Caco-2 (cell line): ENCODE results near the gene ST8SIA2. TPM values are rescaled to one million over a fixed set of nuclear protein-coding genes. Genes with fewer than 3 reads are reported as not detected.

Experiments
- BruUV-seq: library from RNA; stranded (reverse); fragments of 400-500 nt; replicated peaks from 2 replicates; lab custom pipeline; 2021; lab: Mats Ljungman, UMichigan
- CTCF ChIA-PET: fragments of 300-600 bp; sonication (Branson Sonifier 250); formaldehyde crosslinking; loops from one replicate; lab custom pipeline; 2022; ENCODE audit warnings: antibody characterized with exemption; lab: Charles Lee
- POLR2A ChIA-PET: fragments of 300-600 bp; sonication (Branson Sonifier 250); formaldehyde crosslinking; loops from one replicate; lab custom pipeline; 2022; ENCODE audit warnings: antibody characterized with exemption; lab: Charles Lee
- DNase-seq, 2 experiments: peaks; one replicate each; pipeline versions ENCODE4 v3.0.0 to v3.0.0-alpha.2; 2020 to 2022
- H3K27me3 ChIP-seq: replicated peaks from 2 replicates; pipeline ENCODE4 v1.6.0; 2011; ENCODE audit warnings: low read length; ENCODE audit not compliant: control insufficient read depth, insufficient read depth
- H3K36me3 ChIP-seq: 2 replicates; pipeline ENCODE4 v1.5.1; 2011; ENCODE audit warnings: low read length; ENCODE audit not compliant: control insufficient read depth, insufficient read depth
- H3K4me1 ChIP-seq: fragments of 250-450 bp; sonication (Bioruptor Pico); 2 replicates; pipeline ENCODE4 v1.5.1; 2020; ENCODE audit warnings: mild to moderate bottlenecking
- H3K4me3 ChIP-seq: 2 replicates; pipeline ENCODE4 v1.5.1; 2011; ENCODE audit warnings: low read depth, mild to moderate bottlenecking, control low read depth, low read length
- H3K9me3 ChIP-seq: fragments of 250-450 bp; sonication (Bioruptor Pico); 2 replicates; pipeline ENCODE4 v1.5.1; 2020; ENCODE audit warnings: mild to moderate bottlenecking, moderate library complexity
- H3K27ac Mint-ChIP-seq: one replicate; pipeline ENCODE4 v1.8.0; 2022; ENCODE audit warnings: mixed read lengths; ENCODE audit not compliant: unreplicated experiment
- H3K27me3 Mint-ChIP-seq: one replicate; pipeline ENCODE4 v1.8.0; 2022; ENCODE audit warnings: mixed read lengths; ENCODE audit not compliant: insufficient read depth, unreplicated experiment
- H3K36me3 Mint-ChIP-seq: one replicate; pipeline ENCODE4 v1.8.0; 2022; ENCODE audit warnings: mild to moderate bottlenecking, mixed read lengths; ENCODE audit not compliant: insufficient read depth, unreplicated experiment
- H3K4me1 Mint-ChIP-seq: one replicate; pipeline ENCODE4 v1.8.0; 2022; ENCODE audit warnings: low read depth, mixed read lengths; ENCODE audit not compliant: unreplicated experiment
- H3K4me3 Mint-ChIP-seq: one replicate; pipeline ENCODE4 v1.8.0; 2022; ENCODE audit warnings: mild to moderate bottlenecking, moderate library complexity, mixed read lengths; ENCODE audit not compliant: unreplicated experiment
- H3K9me3 Mint-ChIP-seq: one replicate; pipeline ENCODE4 v1.8.0; 2022; ENCODE audit warnings: mixed read lengths; ENCODE audit not compliant: unreplicated experiment
- CTCF ChIP-seq, 2 experiments: fragments of 200-600 bp in 1 of 2; IDR thresholded peaks; 1 replicate in 1 of 2; 2 replicates in 1 of 2; pipeline versions ENCODE4 v1.5.1 to v1.8.0; 2011 to 2022; ENCODE audit warnings: antibody characterized with exemption in 1 of 2, control low read depth in 1 of 2, inconsistent platforms in 1 of 2, low read depth in 1 of 2, low read length in 1 of 2, mild to moderate bottlenecking in 1 of 2, moderate library complexity in 1 of 2; ENCODE audit not compliant: insufficient read depth in 1 of 2, severe bottlenecking in 1 of 2, unreplicated experiment in 1 of 2
- intact Hi-C: fragments of 100-400 bp; cut with micrococcal nuclease; formaldehyde crosslinking; loops from one replicate; pipeline ENCODE4 v1.10.0; 2022; ENCODE audit not compliant: unreplicated experiment
- total RNA-seq: library from RNA; stranded (reverse); gene quantifications from 2 replicates; pipeline ENCODE4 v1.2.3, GENCODE V29; 2022

The ST8SIA2 gene
- total RNA-seq, 1 experiment from 2014 or later: not detected

GRCh38 chr15:92438471-92438870 lies 44.8 kb downstream of the ST8SIA2 start:
- DNase-seq: no peak
- Mint-ChIP-seq H3K36me3 (no peaks in the 10 kb centered on the region), H3K4me3 (no peak overlapping the region), H3K9me3 (no peaks in the 10 kb centered on the region), H3K27ac (no peak overlapping the region), H3K27me3 (peaks cover 9% of the 10 kb centered on the region), H3K4me1 (no peaks in the 10 kb centered on the region)
- ChIA-PET CTCF (no interaction called here), POLR2A (no interaction called here)
- no TSS peak for BruUV-seq
- H3K4me3 ChIP-seq: no peak overlapping the region
- no peak for TF ChIP-seq CTCF (IDR thresholded peaks at IDR 0.05; ENCODE audit: insufficient read depth in 1 of 2, low read depth in 1 of 2, low read length in 1 of 2, severe bottlenecking in 1 of 2, unreplicated experiment in 1 of 2)
- peaks cover 3% of the 10 kb centered on the region for H3K27me3 ChIP-seq
- H3K4me1 ChIP-seq: no peaks in the 10 kb centered on the region
- intact Hi-C loops: no loop called here
- no peaks in the 10 kb centered on the region for H3K9me3 ChIP-seq
- no peaks in the 10 kb centered on the region for H3K36me3 ChIP-seq

GRCh38 chr15:92443381-92443780 lies 49.7 kb downstream of the ST8SIA2 start:
- no TSS peak for BruUV-seq
- Mint-ChIP-seq H3K4me3 (no peak overlapping the region), H3K4me1 (no peaks in the 10 kb centered on the region), H3K36me3 (no peaks in the 10 kb centered on the region), H3K27me3 (no peaks in the 10 kb centered on the region), H3K9me3 (no peaks in the 10 kb centered on the region), H3K27ac (no peak overlapping the region)
- TF ChIP-seq CTCF (IDR thresholded peaks at IDR 0.05; ENCODE audit: insufficient read depth in 1 of 2, low read depth in 1 of 2, low read length in 1 of 2, severe bottlenecking in 1 of 2, unreplicated experiment in 1 of 2): no peak
- ChIA-PET CTCF (no interaction called here), POLR2A (no interaction called here)
- no peaks in the 10 kb centered on the region for H3K4me1 ChIP-seq
- no peaks in the 10 kb centered on the region for H3K9me3 ChIP-seq
- H3K36me3 ChIP-seq: no peaks in the 10 kb centered on the region
- no peak overlapping the region for H3K4me3 ChIP-seq
- H3K27me3 ChIP-seq: no peaks in the 10 kb centered on the region
- intact Hi-C loops: no loop called here
- DNase-seq: no peak

GRCh38 chr15:92444631-92445030 lies 51.0 kb downstream of the ST8SIA2 start:
- ChIA-PET CTCF (no interaction called here), POLR2A (no interaction called here)
- no TSS peak for BruUV-seq
- no peak overlapping the region for H3K4me3 ChIP-seq
- H3K27me3 ChIP-seq: no peaks in the 10 kb centered on the region
- H3K9me3 ChIP-seq: no peaks in the 10 kb centered on the region
- no peaks in the 10 kb centered on the region for H3K9me3 Mint-ChIP-seq
- H3K36me3 Mint-ChIP-seq: no peaks in the 10 kb centered on the region
- H3K27ac Mint-ChIP-seq: no peak overlapping the region
- no peak for TF ChIP-seq CTCF (IDR thresholded peaks at IDR 0.05; ENCODE audit: insufficient read depth in 1 of 2, low read depth in 1 of 2, low read length in 1 of 2, severe bottlenecking in 1 of 2, unreplicated experiment in 1 of 2)
- no peaks in the 10 kb centered on the region for H3K4me1 ChIP-seq
- H3K36me3 ChIP-seq: no peaks in the 10 kb centered on the region
- no peak overlapping the region for H3K4me3 Mint-ChIP-seq
- no peaks in the 10 kb centered on the region for H3K4me1 Mint-ChIP-seq
- intact Hi-C loops: no loop called here
- H3K27me3 Mint-ChIP-seq: no peaks in the 10 kb centered on the region
- DNase-seq: no peak
